GM12878 (cell line): ENCODE data around the gene USP36. TPM values are rescaled to one million over a fixed set of nuclear protein-coding genes. Genes with fewer than 3 reads are reported as not detected.

Experiments used
- ATAC-seq: fragments of 200-7000 bp; cut with Tn5 transposase; 3 replicates; pipeline ENCODE4 v1.9.1; 2020; ENCODE audit warnings: mild to moderate bottlenecking, moderate library complexity
- BruUV-seq: library from RNA; stranded (reverse); fragments of 400-500 nt; replicated peaks from 2 replicates; lab custom pipeline; 2021; lab: Mats Ljungman, UMichigan
- CTCF ChIA-PET: fragments of 300-600 bp; sonication (Branson Sonifier 250); formaldehyde crosslinking; extraction: SDS; loops from one replicate; lab custom pipeline; 2021; ENCODE audit warnings: inconsistent platforms; lab: Yijun Ruan, JAX
- POLR2A ChIA-PET: fragments of 350-600 bp; formaldehyde crosslinking; extraction: SDS; loops from one replicate; lab custom pipeline; 2021; ENCODE audit warnings: inconsistent platforms; lab: Charles Lee
- RAD21 ChIA-PET: fragments of 300-600 bp; sonication (Branson Sonifier 250); formaldehyde crosslinking; loops from one replicate; lab custom pipeline; 2023; ENCODE audit warnings: antibody characterized with exemption; ENCODE audit not compliant: unreplicated experiment; lab: Charles Lee
- SMC1A ChIA-PET: fragments of 300-600 bp; sonication (Branson Sonifier 250); formaldehyde crosslinking; loops from one replicate; lab custom pipeline; 2023; ENCODE audit not compliant: unreplicated experiment, uncharacterized antibody; lab: Charles Lee
- DNase-seq: peaks from one replicate; pipeline ENCODE4 v3.0.0-alpha.2; 2011; ENCODE audit warnings: low read depth, low spot score
- FAIRE-seq: peaks from 3 replicates; lab custom pipeline; 2011; peaks lifted over from hg19 to GRCh38; lab: Jason Lieb, UNC
- H2AFZ ChIP-seq: 2 replicates; pipeline ENCODE4 v1.6.0; 2011; ENCODE audit warnings: low read depth, low read length, control low read depth; ENCODE audit not compliant: control insufficient read depth
- H3K27ac ChIP-seq: 2 replicates; pipeline ENCODE4 v1.5.1; 2011; ENCODE audit warnings: control low read depth; ENCODE audit not compliant: control insufficient read depth, insufficient read depth
- H3K27me3 ChIP-seq, 2 experiments: replicated peaks in 1 of 2; 2 replicates each; pipeline versions ENCODE4 v1.6.0 to v1.6.1; 2011; ENCODE audit warnings: low read length in 1 of 2; ENCODE audit not compliant: control insufficient read depth in 2 of 2, insufficient read depth in 2 of 2
- H3K36me3 ChIP-seq, 2 experiments: 2 replicates each; pipeline ENCODE4 v1.5.1; 2011; ENCODE audit warnings: low read length in 1 of 2; ENCODE audit not compliant: control insufficient read depth in 2 of 2, insufficient read depth in 2 of 2
- H3K4me1 ChIP-seq: 2 replicates; pipeline ENCODE4 v1.6.1; 2011; ENCODE audit warnings: mild to moderate bottlenecking, low read length, moderate library complexity, mixed read lengths; ENCODE audit not compliant: control insufficient read depth, insufficient read depth
- H3K4me2 ChIP-seq: 2 replicates; pipeline ENCODE4 v1.6.0; 2011; ENCODE audit warnings: control low read depth; ENCODE audit not compliant: control insufficient read depth, insufficient read depth
- H3K4me3 ChIP-seq: fragments of 200-600 bp; sonication (generic); 2 replicates; pipeline ENCODE4 v1.5.1; 2016
- H3K79me2 ChIP-seq: 2 replicates; pipeline ENCODE4 v1.6.0; 2011; ENCODE audit warnings: low read length; ENCODE audit not compliant: control insufficient read depth, insufficient read depth
- H3K9ac ChIP-seq: 2 replicates; pipeline ENCODE4 v1.8.0; 2011; ENCODE audit warnings: low read length, control low read depth, mixed read lengths; ENCODE audit not compliant: control insufficient read depth, insufficient read depth
- H3K9me3 ChIP-seq: replicated peaks from 3 replicates; pipeline ENCODE4 v1.5.1; 2011; ENCODE audit warnings: mild to moderate bottlenecking, low read length; ENCODE audit not compliant: control insufficient read depth, insufficient read depth
- H4K20me1 ChIP-seq: 2 replicates; pipeline ENCODE4 v1.6.0; 2011; ENCODE audit not compliant: control insufficient read depth, insufficient read depth
- BACH1 ChIP-seq: fragments of 450-650 bp; IDR thresholded peaks from 2 replicates; pipeline ENCODE4 v1.6.1; 2017; ENCODE audit warnings: mild to moderate bottlenecking, borderline replicate concordance
- BCLAF1 ChIP-seq: fragments of 450-650 bp; IDR thresholded peaks from 2 replicates; pipeline ENCODE4 v1.6.1; 2017; ENCODE audit warnings: antibody characterized with exemption, mild to moderate bottlenecking, moderate library complexity
- DPF2 ChIP-seq: fragments of 450-650 bp; IDR thresholded peaks from 2 replicates; pipeline ENCODE4 v1.6.1; 2017; ENCODE audit warnings: mild to moderate bottlenecking
- EP300 ChIP-seq, 2 experiments: fragments of 150-350 bp in 1 of 2; IDR thresholded peaks; 2 replicates each; pipeline ENCODE4 v1.6.1; 2011 to 2012; ENCODE audit warnings: low read depth in 2 of 2, low read length in 2 of 2, borderline replicate concordance in 1 of 2, improper control_type of control experiment in 1 of 2, inconsistent platforms in 1 of 2; ENCODE audit not compliant: control insufficient read depth in 1 of 2
- EZH2 ChIP-seq: IDR thresholded peaks from 2 replicates; pipeline ENCODE4 v1.6.1; 2012; ENCODE audit warnings: low read depth, mild to moderate bottlenecking, control low read depth, inconsistent platforms, low read length, borderline replicate concordance; ENCODE audit not compliant: control insufficient read depth
- IKZF1 ChIP-seq: fragments of 450-650 bp; conservative IDR thresholded peaks from 2 replicates; pipeline ENCODE4 v1.6.1; 2017; ENCODE audit warnings: antibody characterized with exemption, mild to moderate bottlenecking
- KDM1A ChIP-seq: fragments of 200-600 bp; sonication (generic); IDR thresholded peaks from 2 replicates; pipeline ENCODE4 v1.6.1; 2016; ENCODE audit warnings: borderline replicate concordance
- LARP7 ChIP-seq: fragments of 450-650 bp; IDR thresholded peaks from 2 replicates; pipeline ENCODE4 v1.6.1; 2017; ENCODE audit warnings: mild to moderate bottlenecking
- MTA3 ChIP-seq: IDR thresholded peaks from 2 replicates; pipeline ENCODE4 v1.6.1; 2012; ENCODE audit warnings: low read length, inconsistent platforms, borderline replicate concordance
- NRF1 ChIP-seq: conservative IDR thresholded peaks from 2 replicates; pipeline ENCODE4 v1.6.1; 2011; ENCODE audit warnings: mild to moderate bottlenecking, low read depth, low read length, improper control_type of control experiment
- PKNOX1 ChIP-seq: fragments of 450-650 bp; IDR thresholded peaks from 2 replicates; pipeline ENCODE4 v1.6.1; 2016; ENCODE audit warnings: mild to moderate bottlenecking
- POLR2A ChIP-seq: IDR thresholded peaks from 2 replicates; pipeline ENCODE4 v1.6.1; 2011; ENCODE audit warnings: low read depth, mild to moderate bottlenecking, low read length
- RELB ChIP-seq: fragments of 450-650 bp; IDR thresholded peaks from 2 replicates; pipeline ENCODE4 v1.6.1; 2017; ENCODE audit warnings: low read depth, mild to moderate bottlenecking, moderate library complexity
- SMAD1 ChIP-seq: fragments of 450-650 bp; IDR thresholded peaks from 2 replicates; pipeline ENCODE4 v1.6.1; 2018; ENCODE audit warnings: mild to moderate bottlenecking, low read depth; ENCODE audit not compliant: partially characterized antibody
- SP1 ChIP-seq: IDR thresholded peaks from one replicate; pipeline ENCODE4 v1.6.1; 2011; ENCODE audit warnings: low read depth, low read length
- SUPT20H ChIP-seq: IDR thresholded peaks from 2 replicates; pipeline ENCODE4 v1.6.1; 2011; ENCODE audit warnings: low read depth, mild to moderate bottlenecking, low read length, moderate library complexity, borderline replicate concordance; ENCODE audit not compliant: control insufficient read depth
- TCF12 ChIP-seq: IDR thresholded peaks from 2 replicates; pipeline ENCODE4 v1.6.1; 2011; ENCODE audit warnings: low read depth, mild to moderate bottlenecking, low read length
- WRNIP1 ChIP-seq: IDR thresholded peaks from 2 replicates; pipeline ENCODE4 v1.6.1; 2011; ENCODE audit warnings: low read depth, low read length, improper control_type of control experiment, borderline replicate concordance
- ZNF24 ChIP-seq: fragments of 450-650 bp; IDR thresholded peaks from 2 replicates; pipeline ENCODE4 v1.6.1; 2017; ENCODE audit warnings: antibody characterized with exemption, mild to moderate bottlenecking
- WGBS: methylation state at CpG from one replicate; pipeline ENCODE4 v1.1.6; 2016; ENCODE audit warnings: low lambda C conversion rate; ENCODE audit not compliant: insufficient replicate concordance, insufficient coverage; ENCODE audit errors: missing lambda C conversion rate; 5-methylcytosine and 5-hydroxymethylcytosine counted together
- in situ Hi-C: fragments of 300-500 bp; cut with MboI; formaldehyde crosslinking; loops from 9 replicates; pipeline ENCODE4 v1.14.3; 2018; ENCODE audit warnings: mixed read lengths
- intact Hi-C: fragments of 100-400 bp; cut with micrococcal nuclease; formaldehyde crosslinking; loops from one replicate; pipeline ENCODE4 v1.14.2; 2022; ENCODE audit not compliant: unreplicated experiment
- polyA plus RNA-seq, 11 experiments: library from polyadenylated mRNA; depleted of rRNA in 4 of 11; unstranded in 6 of 11; stranded (reverse) in 5 of 11; fragments of >200 nt; fragmentation: Nextera tagmentation in 4 of 11; fragmentation: Illumina TruSeq in 1 of 11; extraction: Ambion mirVana in 4 of 11; extraction: Trizol in 1 of 11; gene quantifications; 1 replicate in 1 of 11; 2 replicates in 10 of 11; pipeline versions ENCODE4 v1.2.1 to v1.2.3, GENCODE V29; 2011 to 2016; ENCODE audit warnings: inconsistent platforms in 2 of 11, missing spikeins in 2 of 11, low read depth in 1 of 11
- total RNA-seq, 4 experiments: library from RNA; depleted of rRNA in 3 of 4; stranded (reverse); fragments of >200 nt in 3 of 4; fragmentation: Illumina TruSeq in 1 of 4; extraction: Trizol in 1 of 4; gene quantifications; 2 replicates each; pipeline versions ENCODE4 v1.2.1 to v1.2.3, GENCODE V29; 2013 to 2021

The USP36 gene
- total and polyA plus RNA-seq, 10 of the 15 experiments (the other 5 are each of a cell fraction or from before 2014, with no cell fraction given), result 7.2 to 65.7 (median 33.6) TPM

GRCh38 chr17:78838574-78839005 lies 2.0 kb downstream of the USP36 start:
- POLR2A ChIA-PET, result interaction anchor here (0.9 kb wide), 2 partner anchors 19 to 106 kb away, joined by 3 read pairs; no protein-coding TSS in a partner anchor
- TF ChIP-seq WRNIP1 (no peak), SP1 (no peak), LARP7 (no peak), MTA3 (no peak), IKZF1 (no peak), ZNF24 (no peak), DPF2 (no peak), KDM1A (no peak), POLR2A (no peak), EZH2 (no peak), BACH1 (no peak), PKNOX1 (no peak), EP300 (IDR thresholded peaks at IDR 0.05; ENCODE audit: borderline replicate concordance in 1 of 2, control insufficient read depth in 1 of 2, low read depth in 2 of 2, low read length in 2 of 2) (no peak), NRF1 (no peak), TCF12 (no peak), BCLAF1 (no peak), SUPT20H (no peak), RELB (no peak), SMAD1 (no peak)

More at GRCh38 chr17:78838574-78839005, 2.0 kb downstream of the USP36 start:
- H4K20me1 ChIP-seq, result no peaks in the 10 kb centered on the region; the same call in 1 of the 2 replicates
- no peaks in the 10 kb centered on the region for H3K9me3 ChIP-seq
- no peak overlapping the region for H3K27ac ChIP-seq
- no peak for ATAC-seq
- peak overlapping the region; percentile 76 for H3K4me2 ChIP-seq
- H3K4me1 ChIP-seq, result peaks cover 4% of the 10 kb centered on the region; the same call in 1 of the 2 replicates
- DNase-seq, result no peak
- RAD21 ChIA-PET, result no interaction called here
- CTCF ChIA-PET, result no interaction called here
- no peak for FAIRE-seq
- BruUV-seq, result no TSS peak
- in situ Hi-C loops, result no loop called here
- peak overlapping the region; percentile 75 for H3K4me3 ChIP-seq
- WGBS, result 91% methylated on average over 22 of the region's 22 CpGs
- no peak overlapping the region for H2AFZ ChIP-seq
- H3K27me3 ChIP-seq, result no peaks in the 10 kb centered on the region
- SMC1A ChIA-PET, result no interaction called here
- H3K79me2 ChIP-seq, result peaks cover 50% of the 10 kb centered on the region
- peak overlapping the region; percentile 98; the same call in 1 of the 2 replicates for H3K9ac ChIP-seq
- peaks cover 14 to 22% of the 10 kb centered on the region in 2 experiments; a peak in 3 of 4 replicates for H3K36me3 ChIP-seq
- intact Hi-C loops, result no loop called here
